Retinal pigment epithelial cell (primary cell): ENCODE data around the gene IFITM1.

Source experiments
- DNase-seq: peaks from one replicate; pipeline ENCODE4 v3.0.0-alpha.2; 2010; ENCODE audit warnings: low read depth
- H3K4me3 ChIP-seq: 2 replicates; pipeline ENCODE4 v1.5.1; 2011; ENCODE audit warnings: mild to moderate bottlenecking, low read length, control low read depth, moderate library complexity
- TF ChIP-seq, protein P1 (sequence below): conservative IDR thresholded peaks from 2 replicates; pipeline ENCODE4 v1.5.1; 2011; ENCODE audit warnings: low read depth, low read length, control low read depth, inconsistent platforms

IFITM1 gene

DNA sequence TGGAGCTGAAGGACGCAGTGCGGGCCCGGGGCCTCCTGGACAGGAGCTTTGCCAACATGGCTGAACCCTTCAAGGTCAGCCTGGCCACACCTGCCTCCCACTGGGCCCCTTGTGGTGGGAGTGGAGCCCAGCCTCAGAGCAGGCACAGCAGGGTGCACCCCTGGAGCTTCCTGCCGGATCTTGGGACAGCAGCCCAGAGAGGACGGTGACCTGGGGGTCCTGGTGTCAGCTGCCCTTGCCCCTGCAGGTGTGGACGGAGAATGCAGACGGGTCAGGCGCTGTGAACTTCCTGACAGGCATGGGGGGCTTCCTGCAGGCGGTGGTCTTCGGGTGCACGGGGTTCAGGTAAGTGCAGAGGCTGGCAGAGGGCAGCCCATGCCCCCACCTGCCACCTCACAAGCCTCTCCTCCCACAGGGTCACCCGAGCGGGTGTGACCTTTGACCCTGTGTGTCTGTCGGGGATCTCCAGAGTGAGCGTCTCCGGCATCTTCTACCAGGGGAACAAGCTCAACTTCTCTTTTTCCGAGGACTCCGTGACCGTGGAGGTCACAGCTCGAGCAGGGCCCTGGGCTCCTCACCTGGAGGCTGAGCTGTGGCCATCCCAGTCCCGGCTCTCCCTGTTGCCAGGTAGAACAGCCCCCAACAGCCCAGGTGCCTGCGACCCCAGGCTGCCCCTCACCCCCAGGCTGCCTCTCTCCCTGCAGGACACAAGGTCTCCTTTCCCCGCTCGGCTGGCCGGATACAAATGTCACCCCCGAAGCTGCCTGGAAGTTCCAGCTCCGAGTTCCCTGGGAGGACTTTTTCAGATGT, 19.8 kb upstream of the IFITM1 start:
- TF ChIP-seq, protein P1, sequence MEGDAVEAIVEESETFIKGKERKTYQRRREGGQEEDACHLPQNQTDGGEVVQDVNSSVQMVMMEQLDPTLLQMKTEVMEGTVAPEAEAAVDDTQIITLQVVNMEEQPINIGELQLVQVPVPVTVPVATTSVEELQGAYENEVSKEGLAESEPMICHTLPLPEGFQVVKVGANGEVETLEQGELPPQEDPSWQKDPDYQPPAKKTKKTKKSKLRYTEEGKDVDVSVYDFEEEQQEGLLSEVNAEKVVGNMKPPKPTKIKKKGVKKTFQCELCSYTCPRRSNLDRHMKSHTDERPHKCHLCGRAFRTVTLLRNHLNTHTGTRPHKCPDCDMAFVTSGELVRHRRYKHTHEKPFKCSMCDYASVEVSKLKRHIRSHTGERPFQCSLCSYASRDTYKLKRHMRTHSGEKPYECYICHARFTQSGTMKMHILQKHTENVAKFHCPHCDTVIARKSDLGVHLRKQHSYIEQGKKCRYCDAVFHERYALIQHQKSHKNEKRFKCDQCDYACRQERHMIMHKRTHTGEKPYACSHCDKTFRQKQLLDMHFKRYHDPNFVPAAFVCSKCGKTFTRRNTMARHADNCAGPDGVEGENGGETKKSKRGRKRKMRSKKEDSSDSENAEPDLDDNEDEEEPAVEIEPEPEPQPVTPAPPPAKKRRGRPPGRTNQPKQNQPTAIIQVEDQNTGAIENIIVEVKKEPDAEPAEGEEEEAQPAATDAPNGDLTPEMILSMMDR: no peak
- H3K4me3 ChIP-seq: no peak overlapping the region
- no peak for DNase-seq

DNA sequence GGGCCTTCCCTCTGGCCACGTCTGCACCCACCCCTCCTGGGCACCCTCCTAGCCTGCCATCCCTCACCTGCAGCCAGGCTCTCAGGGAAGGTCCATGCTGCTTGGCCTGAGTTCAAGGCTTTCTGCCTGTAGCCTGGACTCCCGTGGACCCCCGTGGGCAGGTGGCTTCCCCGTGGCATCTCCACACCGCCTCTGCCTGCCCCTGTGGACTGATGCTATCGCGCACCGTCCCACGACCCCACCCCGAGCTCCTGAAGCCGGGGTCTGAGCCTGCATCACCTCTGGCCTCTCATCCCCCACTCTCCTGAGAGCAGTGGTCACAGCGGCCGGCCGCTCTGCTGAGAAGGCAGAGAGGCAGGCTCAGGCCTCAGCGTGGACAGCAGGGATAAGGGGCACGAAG, 19.1 kb upstream of the IFITM1 start:
- TF ChIP-seq, protein P1: no peak
- H3K4me3 ChIP-seq: no peak overlapping the region
- DNase-seq: no peak

DNA sequence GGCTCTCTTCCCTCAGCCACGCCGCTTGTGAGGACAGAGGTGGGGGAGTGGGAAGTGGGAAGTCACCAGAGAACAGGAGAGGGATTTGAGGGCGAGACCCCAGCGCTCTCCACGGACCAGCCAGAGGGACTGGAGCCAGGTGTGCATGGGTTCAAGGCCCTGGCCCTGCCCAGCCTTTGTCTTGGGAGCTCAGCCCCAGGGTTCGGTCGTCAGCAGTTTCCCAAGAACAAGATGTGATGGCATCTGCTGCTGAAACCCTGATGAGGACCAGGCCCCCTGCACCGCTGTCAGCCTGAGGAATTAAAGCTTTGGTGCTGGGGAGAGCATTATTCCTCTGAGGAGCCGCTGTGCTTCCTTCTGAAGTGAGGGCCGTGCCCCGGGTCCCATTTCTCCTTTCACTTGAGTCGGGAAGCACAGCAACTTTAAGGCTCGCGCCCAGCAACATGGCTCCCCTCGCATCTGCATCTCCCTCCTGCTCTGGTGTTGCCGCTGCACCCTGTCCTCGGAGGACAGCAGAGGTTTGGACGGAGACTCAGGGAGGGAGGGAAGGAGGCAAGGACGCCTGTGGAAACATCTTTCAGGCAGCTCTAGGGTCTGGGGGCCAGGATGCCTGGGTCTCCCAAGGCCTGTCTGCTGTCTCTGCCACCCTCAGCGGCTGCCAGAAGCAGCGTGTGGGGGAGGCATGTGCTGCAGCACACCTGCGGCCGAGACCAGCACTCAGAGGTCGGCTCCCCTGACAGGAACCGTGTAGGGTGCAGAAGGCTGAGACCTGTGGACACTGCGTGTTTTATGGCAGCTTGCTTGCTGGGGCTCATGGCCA, 18.3 kb upstream of the IFITM1 start:
- H3K4me3 ChIP-seq: no peak overlapping the region
- TF ChIP-seq, protein P1: no peak
- DNase-seq: no peak

DNA sequence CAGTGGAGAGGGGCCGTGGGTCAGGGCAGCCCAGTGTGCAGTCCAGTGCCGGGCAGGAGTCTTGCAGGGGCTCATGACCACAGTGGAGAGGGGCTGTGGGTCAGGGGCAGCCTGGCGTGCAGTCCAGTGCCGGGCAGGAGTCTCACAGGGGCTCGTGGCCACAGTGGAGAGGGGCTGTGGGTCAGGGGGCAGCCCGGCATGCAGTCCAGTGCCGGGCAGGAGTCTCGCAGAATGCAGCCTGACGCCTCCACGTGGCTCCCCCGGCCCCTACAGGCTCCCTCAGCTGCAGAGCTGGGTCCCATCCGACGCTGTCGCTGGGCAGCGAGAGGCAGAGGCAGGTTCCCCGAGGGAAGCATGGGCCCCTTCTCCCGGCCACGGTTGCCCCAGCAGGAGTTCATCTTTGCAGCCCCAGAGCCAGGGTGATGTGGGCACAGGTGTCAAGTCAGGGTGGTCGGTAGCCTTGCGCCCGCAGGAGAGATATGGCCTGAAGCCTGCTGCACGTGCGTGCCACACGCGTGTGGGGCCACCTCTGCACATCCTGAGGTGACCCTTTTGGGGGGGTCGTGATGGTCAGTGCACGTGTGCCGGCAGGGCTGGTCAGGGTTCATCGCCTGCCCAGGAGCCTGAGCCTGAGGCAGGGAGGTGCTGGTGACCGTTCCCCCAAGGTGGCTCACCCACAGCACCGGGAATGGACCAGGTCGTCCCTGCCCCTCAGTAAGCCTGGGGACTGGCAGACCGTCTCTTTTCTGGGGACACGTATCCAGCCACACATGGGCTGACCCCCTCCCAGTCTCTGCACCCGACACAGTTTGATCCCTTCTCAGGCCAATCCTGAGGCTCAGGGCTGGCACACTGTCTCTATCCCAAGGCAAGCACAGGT, 17.4 kb upstream of the IFITM1 start:
- no peak for DNase-seq
- H3K4me3 ChIP-seq: no peak overlapping the region
- TF ChIP-seq, protein P1: no peak

DNA sequence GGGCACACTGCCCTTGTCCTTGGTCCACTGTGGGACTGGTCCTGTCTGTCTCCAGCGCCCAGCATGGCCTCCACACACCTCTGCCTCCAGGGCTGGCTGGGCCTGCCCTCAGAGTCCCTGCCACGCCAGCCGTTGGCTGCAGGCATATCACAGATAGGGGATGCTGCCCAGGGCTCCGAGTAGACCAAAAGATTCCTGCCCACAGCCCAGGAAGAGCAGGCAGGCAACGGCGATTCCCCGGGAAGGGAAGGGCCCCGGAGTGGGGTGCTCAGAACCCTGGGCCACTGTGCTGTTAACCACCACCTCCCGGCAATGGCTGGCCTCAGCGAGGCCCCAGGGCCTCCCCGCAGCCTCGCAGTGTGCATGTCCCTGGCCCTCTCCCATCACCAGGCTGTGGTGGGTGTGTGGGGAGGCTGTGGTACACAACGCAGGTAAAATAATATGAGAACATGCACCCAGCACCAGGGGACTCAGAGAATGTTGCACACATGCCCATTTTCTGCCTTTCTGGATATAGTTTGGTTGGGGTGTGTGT, 16.7 kb upstream of the IFITM1 start:
- TF ChIP-seq, protein P1: no peak
- DNase-seq: no peak
- H3K4me3 ChIP-seq: no peak overlapping the region

DNA sequence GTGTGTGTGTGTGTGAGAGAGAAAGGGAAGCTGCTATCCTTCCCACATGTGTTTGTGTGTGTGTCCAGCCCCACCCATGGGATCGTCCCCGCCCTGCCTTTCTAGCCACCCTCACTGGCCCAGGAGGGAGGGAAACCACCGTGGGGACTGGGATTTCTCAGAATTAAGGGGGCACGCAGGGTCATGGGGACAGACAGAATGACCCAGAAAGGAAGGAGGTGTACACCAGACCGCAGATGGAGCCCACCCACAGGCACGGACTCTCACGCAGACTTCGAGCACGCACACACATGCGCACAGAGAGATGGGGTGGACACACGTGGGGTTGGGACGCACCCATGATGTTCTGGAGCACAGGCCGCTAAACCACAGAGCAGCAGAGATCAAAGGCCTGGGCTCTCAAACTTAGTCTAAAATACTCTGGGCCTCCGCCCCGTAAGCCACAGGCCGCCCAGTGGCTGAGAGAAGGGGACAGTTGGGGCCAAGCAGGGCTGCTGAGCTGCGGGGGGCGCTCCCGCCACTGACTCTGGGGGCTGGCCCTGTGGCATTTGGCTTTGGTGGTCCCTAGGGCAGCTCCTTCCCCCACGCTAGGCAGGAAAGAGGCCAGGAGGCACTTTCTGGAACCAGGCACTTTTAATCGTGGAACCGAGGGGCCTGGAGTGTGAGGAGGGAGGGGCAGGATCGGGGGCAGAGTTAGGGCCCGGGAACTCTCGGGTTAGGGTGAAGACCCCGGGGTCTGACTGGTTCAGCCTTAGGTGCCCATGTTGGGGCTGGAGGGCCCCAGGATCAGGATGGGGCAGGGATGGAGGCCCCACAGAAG, 16.0 kb upstream of the IFITM1 start:
- no peak for DNase-seq
- H3K4me3 ChIP-seq: no peak overlapping the region
- TF ChIP-seq, protein P1: no peak
